CD4-positive, alpha-beta T cell treated with Interleukin-15 for 1 hour (primary cell): ENCODE measurements around the gene SEMA3C.

Experiments used
- DNase-seq: peaks from one replicate; pipeline ENCODE4 v3.0.0-alpha.2; 2020

Gene SEMA3C

DNA sequence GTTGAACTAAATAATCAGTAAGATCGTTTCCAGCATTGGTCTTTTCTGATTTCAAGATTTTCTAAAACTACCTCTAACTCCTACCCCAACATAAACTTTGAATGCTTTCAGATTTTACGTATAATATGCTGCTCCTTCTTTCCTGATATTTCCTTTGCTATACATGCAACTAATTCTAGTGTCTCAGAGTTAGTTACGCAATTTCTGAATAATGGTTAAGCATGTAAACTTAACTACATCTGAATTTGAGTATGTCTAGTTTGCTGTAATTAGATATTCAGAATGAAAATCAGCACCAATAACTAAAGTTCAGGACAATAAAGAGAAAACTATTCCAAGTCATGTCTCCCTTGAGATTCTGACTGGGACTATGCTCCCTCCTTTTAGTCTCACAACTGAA lies 71.0 kb downstream of the SEMA3C start:
- DNase-seq, result no peak

DNA sequence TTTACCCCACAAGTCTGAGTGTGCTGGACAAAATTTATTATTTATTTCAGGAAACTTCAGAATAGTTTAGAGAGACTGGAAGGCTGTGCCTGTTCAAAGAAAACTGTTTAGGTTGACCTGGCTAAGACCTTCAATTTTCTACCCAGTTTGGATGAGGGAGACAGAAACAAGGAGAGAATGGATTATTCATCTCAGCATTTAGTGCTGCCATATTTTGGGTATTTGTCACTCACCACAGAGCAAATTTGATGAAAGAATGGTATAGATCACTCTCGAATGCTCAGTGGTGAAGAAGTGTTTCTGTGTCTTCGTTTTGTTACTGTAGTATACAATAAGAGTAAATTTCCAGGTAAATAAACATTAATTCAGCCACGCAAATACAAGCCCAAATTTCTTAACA lies 71.8 kb downstream of the SEMA3C start:
- no peak for DNase-seq

DNA sequence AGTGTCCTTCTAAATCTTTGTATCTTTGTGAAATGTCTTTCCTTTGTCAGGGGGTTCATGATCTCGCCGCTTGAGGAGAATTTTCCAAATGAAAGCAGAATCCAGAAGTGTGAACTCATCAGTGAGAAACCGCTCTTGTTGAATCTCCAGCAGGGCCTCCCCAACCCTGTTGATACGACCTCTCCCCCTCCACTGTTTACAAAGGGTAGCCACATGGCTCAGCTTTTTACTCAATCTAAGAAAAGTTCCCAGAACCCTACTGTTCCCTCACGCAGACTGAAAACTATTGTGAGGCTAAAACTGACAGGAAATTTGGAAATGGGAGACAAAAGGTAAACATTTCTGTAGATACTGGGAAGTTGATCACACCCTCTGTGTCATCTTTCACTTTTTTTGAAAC lies 73.9 kb downstream of the SEMA3C start:
- DNase-seq, result no peak

GRCh38 chr7:80843018-80843677 lies 75.7 kb downstream of the SEMA3C start:
- DNase-seq, result no peak

DNA sequence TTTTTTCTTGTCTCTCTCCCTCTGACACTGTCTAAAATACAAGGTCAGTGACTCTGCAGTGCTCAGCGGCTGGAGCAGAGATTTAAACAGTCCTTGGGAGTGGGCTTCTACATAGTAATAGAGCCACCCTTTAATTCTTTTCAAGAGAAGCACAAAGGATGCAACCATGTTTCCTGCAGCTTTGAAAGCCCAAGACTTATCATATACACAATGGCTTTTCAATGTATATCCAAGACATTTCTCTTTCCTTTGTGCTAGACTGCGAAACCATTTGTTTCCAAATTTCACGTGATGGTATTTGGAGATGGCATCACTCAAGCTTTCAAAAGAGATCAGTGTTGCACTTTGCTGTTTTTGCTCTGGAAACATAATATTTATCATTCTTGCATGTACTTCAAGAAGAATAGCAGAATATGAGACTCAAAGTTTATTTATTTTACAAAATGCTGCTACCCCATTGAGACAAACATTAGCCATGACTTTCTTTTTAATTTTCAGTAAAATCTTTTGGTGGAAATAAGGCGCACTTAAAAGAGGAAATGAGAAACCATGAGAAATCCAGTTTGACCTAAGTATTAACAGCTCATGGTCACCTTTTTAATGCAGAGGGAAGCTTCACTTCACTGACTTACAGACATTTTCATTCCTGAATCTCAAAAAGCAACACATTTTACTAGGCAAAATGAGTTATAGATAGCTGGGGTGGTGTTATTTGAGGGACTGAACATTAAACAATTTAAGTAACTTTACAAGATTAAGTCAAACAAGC lies 76.6 kb downstream of the SEMA3C start:
- DNase-seq, result no peak

GRCh38 chr7:80841423-80841955 lies 77.4 kb downstream of the SEMA3C start:
- no peak for DNase-seq

GRCh38 chr7:80840681-80841080 lies 78.2 kb downstream of the SEMA3C start:
- no peak for DNase-seq

DNA sequence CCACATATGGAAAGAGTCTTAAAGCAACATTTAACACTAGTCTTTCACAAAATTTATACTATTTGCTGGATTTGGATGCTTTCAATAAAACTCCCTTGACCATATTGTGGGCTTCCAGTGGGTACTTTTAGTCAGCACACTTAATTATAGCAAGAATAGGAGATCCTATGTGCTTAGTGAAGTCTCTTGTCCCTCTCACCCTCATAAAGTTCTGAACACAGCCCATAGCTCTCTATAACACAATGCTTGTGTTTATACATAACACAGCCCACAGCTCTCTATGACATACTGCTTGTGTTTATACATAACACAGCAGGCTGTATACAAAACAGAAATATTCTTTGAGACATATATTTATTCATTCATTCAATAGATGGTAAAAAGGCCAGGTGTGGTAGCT lies 79.0 kb downstream of the SEMA3C start:
- no peak for DNase-seq

DNA sequence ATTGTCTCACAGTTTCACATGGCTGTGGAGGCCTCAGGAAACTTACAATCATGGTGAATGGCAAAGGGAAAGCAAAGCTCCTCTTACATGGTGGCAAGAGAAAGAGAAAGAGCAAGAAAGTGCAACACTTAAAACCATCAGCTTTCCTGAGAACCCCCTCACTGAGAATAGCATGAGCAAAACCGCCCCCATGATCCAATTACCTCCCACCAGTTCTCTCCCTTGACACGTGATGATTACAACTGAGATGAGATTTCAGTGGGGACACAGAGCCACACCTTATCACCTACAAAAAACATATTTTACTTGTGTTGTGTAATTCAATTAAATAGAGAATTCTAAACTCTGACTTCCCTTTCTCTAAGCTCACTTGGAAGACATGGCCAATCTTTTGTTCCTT lies 80.2 kb downstream of the SEMA3C start:
- DNase-seq, result no peak

DNA sequence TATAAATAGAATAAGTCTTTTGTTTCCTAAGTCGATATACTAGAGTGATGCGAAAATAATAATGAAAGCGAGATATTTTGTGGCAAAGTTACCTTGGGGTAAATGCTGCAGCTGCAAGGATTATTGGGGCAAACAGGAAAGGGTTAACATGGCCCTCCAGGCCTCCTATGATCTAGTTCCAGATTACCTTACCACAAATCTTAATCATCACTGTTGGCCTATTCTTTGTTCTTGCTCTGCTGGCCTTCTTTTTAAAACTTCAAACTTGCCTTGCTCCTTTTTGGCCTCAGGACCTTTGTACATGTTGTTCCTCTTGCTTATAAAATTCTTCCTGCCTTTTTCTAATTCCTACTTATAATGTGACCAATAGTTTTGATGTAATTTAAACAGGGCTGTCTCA lies 81.5 kb downstream of the SEMA3C start:
- no peak for DNase-seq

DNA sequence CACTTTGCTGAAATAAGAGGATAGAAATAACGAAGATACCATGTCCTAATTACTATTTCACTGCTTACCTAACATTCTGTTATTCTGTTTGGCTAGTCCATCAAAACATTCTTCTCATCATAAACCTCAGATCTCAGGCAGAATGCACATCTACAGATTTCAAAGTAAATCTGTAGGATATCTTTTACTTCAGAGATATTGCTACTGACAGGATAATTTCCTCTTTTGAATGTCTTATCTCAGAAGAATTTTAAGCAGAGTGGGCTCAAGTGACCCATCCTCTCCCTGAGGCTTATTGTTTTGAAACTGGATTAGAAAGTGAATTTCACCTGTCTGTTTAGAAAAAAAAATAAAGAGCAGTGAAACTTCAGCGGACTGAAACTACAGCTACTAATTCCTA lies 83.6 kb downstream of the SEMA3C start:
- no peak for DNase-seq

DNA sequence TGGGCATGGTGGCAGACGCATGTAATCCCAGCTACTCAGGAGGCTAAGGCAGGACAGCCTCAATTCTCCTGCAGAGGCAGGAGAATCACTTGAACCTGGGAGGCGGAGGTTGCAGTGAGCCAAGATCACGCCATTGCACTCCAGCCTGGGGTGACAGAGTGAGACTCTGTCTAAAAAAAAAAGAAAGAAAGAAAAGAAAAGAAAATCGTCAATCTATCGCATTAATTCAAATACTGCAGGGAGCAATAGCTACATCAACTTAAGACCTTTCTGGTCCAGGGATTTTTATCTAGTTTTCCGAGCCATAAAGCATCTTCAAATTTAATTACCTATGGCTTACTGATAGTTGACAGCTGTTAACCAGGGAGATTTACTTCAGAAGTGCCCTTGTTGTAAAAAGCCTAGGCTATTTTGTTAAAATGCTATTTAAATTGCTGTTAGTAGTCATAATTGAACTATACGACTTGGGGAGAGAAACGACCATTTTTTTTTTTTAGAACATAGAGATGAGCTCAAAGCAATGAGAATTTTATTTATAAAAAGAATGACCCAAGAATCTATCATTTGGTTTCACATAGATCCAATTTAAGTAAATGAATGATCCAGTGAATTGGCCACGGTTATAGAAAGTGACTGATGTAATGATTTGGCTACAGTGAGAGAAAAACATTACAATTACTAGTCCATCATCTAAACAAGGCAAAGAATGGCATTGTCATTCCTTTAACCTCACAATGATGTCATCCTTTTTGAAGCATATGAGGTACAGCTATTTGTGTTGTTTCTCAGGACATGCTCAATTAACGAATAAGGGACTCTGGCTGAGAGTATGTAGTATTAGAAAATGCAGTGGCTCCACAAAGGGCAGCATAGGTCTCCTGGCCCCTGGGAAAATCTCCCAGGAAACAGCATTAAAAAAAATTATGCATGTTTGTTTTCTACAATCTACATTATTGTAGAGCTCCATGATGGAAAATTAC lies 85.3 kb downstream of the SEMA3C start:
- DNase-seq, result no peak

DNA sequence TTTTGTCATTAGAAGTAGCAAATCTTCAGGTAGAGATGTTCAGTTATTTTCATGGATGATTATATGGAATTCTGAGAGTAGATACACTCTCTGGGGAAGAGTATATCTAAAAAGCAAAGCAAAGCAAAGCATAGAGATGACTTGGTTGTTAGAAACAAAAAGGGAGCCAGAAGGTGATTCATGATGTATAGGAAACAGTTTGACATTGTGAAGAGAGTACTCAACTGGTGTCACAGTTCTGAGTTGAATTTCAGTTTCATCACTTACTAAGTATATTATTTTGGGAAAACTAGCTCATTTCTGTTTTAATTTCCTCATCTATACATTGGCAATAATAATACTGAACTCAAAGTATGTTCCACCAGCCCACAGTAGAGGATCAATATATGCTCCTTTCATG lies 86.8 kb downstream of the SEMA3C start:
- no peak for DNase-seq

DNA sequence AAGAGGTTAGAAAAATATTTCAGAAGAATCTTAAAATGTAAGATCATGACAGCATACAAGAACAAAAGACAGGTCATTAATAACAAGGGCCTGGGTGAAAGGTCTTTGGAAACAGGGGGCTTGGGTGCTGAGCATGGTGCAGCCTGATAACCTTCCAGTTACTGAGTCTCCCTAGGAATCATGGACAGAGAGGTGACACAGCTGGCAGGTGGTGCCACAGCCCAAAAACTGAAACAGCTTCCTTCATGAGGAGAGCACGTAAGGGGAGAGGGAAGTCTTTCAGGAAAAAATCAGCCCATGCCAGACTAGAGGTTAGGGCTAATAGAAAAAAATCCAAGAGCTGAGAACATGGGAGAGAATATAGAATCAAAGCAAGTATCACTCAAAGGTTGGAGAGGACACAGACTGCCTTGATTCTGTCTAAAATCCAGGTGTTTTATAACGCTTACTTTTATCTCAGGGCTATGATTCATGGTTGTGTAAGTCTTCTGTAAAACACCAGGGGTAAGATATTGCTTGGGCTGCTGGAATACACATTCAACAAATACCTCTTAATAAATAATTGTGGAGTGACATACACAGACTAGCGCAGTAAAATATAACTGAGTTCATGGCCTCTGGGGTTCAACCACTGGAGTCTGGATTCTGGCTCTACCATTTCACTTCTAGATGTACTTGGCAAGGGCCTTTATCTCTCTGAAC lies 88.1 kb downstream of the SEMA3C start:
- DNase-seq, result no peak

GRCh38 chr7:80830010-80830409 lies 88.8 kb downstream of the SEMA3C start:
- no peak for DNase-seq

DNA sequence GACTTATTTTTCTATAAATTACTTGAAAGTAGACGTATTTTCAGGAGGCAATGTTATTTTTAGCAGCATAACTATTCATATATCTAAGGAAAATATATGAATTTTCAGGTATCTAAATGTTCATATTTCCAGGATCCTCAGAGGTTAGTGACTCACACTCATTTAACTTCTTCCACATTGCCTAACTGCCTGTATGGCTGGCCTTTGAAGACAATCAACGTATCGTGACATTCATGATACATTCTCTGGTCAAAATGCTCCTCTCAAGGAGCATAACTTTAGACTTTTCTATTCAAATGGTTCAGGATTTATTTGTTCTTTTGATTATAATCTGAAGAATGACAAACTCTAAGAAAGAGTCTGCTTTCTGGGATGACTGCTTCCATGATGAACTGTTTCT lies 89.3 kb downstream of the SEMA3C start:
- DNase-seq, result no peak

- no peak for DNase-seq
Measured at GRCh38 chr7:80827239-80827633, 91.6 kb downstream of the SEMA3C start.

- DNase-seq, result no peak
Measured at GRCh38 chr7:80826520-80827238, 92.2 kb downstream of the SEMA3C start.

GRCh38 chr7:80825499-80825898 lies 93.4 kb downstream of the SEMA3C start:
- no peak for DNase-seq

- no peak for DNase-seq
Measured at GRCh38 chr7:80824253-80824652, 94.6 kb downstream of the SEMA3C start.

DNA sequence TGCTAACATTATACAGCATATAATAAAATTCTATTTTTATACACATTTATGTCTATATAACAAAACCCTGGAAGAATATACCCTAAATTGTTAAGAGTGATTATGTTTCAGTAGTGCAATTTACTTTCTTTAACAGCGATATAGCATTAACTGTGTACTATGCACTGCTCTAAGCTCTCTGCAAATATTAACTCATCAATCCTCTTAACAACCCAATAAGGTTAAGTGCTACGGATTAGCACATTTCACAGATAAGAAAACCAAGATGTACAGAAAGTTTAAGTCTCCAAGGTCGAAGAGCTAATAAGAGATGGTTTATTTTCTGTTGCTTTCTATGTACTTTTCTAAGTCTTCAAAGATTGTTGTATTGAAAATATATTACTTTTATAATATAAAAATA lies 95.8 kb downstream of the SEMA3C start:
- DNase-seq, result no peak

- DNase-seq, result no peak
Measured at GRCh38 chr7:80821771-80822319, 97.0 kb downstream of the SEMA3C start.
